Activated naive CD4-positive, alpha-beta T cell treated with anti-CD3 and anti-CD28 coated beads, Interleukin-2, amount 50 U/mL, for 72 hours (primary cell): ENCODE data around the gene CHCHD6. TPM values are rescaled to one million over a fixed set of nuclear protein-coding genes. Genes with fewer than 3 reads are reported as not detected.

Source experiments
- ATAC-seq, 2 donors: fragments of 150-1000 bp; cut with Tn5 transposase; 2 replicates each; pipeline ENCODE4 v1.10.0; 2021; ENCODE audit warnings: mild to moderate bottlenecking in 2 of 2, moderate library complexity in 2 of 2
- DNase-seq, 2 donors: peaks; one replicate each; pipeline ENCODE4 v3.0.0; 2021 to 2022; ENCODE audit warnings: low spot score in 2 of 2
- H3K27ac Mint-ChIP-seq, 2 donors: one replicate each; pipeline ENCODE4 v1.8.0; 2022; ENCODE audit warnings: mild to moderate bottlenecking in 2 of 2, mixed read lengths in 2 of 2
- H3K36me3 Mint-ChIP-seq, 2 donors: one replicate each; pipeline ENCODE4 v1.8.0; 2022; ENCODE audit warnings: mixed read lengths in 2 of 2
- H3K9me3 Mint-ChIP-seq, 2 donors: one replicate each; pipeline ENCODE4 v1.8.0; 2022; ENCODE audit warnings: mixed read lengths in 2 of 2
- total RNA-seq, 2 donors: library from RNA; stranded (reverse); gene quantifications; one replicate each; pipeline ENCODE4 v1.2.3, GENCODE V29; 2022

The CHCHD6 gene
- total RNA-seq, 2 donors from 2014 or later = 13.6 to 19.7 TPM

- Mint-ChIP-seq H3K9me3 (no peaks in the 10 kb centered on the region), H3K36me3 (peaks cover 0 to 5% of the 10 kb centered on the region in 2 donors), H3K27ac (no peak overlapping the region)
- ATAC-seq (no peak), DNase-seq (no peak)
Measured at GRCh38 chr3:126746395-126747177, 42.5 kb downstream of the CHCHD6 start.

- ATAC-seq = no peak
- Mint-ChIP-seq H3K27ac (no peak overlapping the region), H3K36me3 (no peaks in the 10 kb centered on the region), H3K9me3 (no peaks in the 10 kb centered on the region)
- no peak for DNase-seq
Measured at GRCh38 chr3:126747768-126748167, 43.7 kb downstream of the CHCHD6 start.

GRCh38 chr3:126748701-126749546 is 44.9 kb downstream of the CHCHD6 start:
- Mint-ChIP-seq H3K36me3 (no peaks in the 10 kb centered on the region), H3K27ac (peak overlapping the region in 1 of 2 donors; percentile 6), H3K9me3 (no peaks in the 10 kb centered on the region)
- DNase-seq (no peak), ATAC-seq (no peak)

- ATAC-seq = no peak
- H3K27ac Mint-ChIP-seq = no peak overlapping the region
Measured at GRCh38 chr3:126749547-126749875, 45.5 kb downstream of the CHCHD6 start.

DNA sequence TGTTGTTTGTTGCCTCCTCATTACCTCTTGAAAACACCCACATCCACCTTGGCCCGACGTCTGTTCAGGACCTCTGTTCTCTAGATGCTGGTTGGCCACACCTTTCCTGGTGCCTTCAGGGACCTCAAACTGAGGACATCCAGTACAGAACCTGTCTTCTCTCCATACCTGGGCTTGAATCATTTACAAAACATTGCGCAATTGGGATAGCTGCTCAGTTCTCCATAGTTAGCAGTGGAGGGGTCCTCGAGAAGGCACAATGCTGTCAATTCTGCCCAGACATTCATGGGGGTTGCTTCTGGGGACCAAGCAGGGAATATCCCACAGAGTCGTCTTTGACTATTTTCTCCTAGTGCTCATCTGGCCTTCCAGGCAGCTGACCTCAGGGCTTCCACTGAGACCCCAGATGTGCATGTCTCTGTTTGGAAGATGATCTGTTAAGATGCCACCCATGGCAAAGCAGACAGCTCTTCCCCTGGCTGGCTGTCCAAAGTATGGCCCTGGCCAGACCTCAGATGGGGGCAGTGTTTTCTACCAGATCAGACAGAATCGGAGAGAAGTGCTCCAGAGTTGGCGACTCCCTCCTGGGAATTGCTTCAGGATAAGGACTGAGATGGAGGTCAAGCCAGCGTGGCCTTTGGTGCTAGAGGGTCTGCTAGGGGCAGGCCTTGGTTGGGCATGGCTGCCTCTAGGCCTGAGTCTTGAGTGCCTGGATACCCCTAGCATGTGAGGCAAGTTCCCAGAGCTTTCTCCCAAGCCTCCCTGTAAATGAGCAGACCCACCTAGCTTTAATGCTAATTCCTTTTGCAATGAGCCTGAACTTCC is 46.1 kb downstream of the CHCHD6 start:
- Mint-ChIP-seq H3K36me3 (no peaks in the 10 kb centered on the region), H3K27ac (peak overlapping the region in 1 of 2 donors; percentile 9), H3K9me3 (no peaks in the 10 kb centered on the region)
- no peak for DNase-seq
- ATAC-seq = no peak

More at GRCh38 chr3:126749547-126749875, 45.5 kb downstream of the CHCHD6 start:
- no peak for DNase-seq
- Mint-ChIP-seq H3K9me3 (no peaks in the 10 kb centered on the region), H3K36me3 (no peaks in the 10 kb centered on the region)

DNA sequence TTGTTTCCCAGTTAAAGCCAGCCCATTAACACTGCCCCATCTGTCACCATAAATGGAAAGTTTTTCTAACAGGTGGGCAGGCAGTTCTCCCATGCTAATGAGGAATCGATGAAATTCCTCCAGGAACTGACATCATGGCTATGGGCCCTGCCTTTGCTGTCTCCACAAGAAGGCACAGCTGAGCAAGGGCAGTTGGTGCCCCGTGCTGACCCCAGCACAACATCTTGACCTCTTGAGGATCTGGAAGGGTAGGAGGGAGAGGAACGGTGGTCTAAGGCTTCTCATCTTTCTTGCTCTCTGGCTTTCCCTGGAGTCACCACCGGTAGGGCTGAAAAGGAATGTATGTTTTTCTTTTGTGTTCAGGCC is 46.7 kb downstream of the CHCHD6 start:
- Mint-ChIP-seq H3K9me3 (no peaks in the 10 kb centered on the region), H3K27ac (peak overlapping the region in 1 of 2 donors; percentile 9), H3K36me3 (no peaks in the 10 kb centered on the region)
- ATAC-seq (no peak), DNase-seq (no peak)

GRCh38 chr3:126751611-126752302 is 47.7 kb downstream of the CHCHD6 start:
- no peak for ATAC-seq
- no peaks in the 10 kb centered on the region for H3K36me3 Mint-ChIP-seq
- H3K9me3 Mint-ChIP-seq = no peaks in the 10 kb centered on the region
- no peak for DNase-seq
- no peak overlapping the region for H3K27ac Mint-ChIP-seq

- H3K36me3 Mint-ChIP-seq = peaks cover 0 to 3% of the 10 kb centered on the region in 2 donors
- no peak overlapping the region for H3K27ac Mint-ChIP-seq
- no peaks in the 10 kb centered on the region for H3K9me3 Mint-ChIP-seq
- peak in 1 of 2 donors; percentile 57 for DNase-seq
- ATAC-seq = peak; percentile 79 to 87
Measured at GRCh38 chr3:126752303-126753190, 48.5 kb downstream of the CHCHD6 start.

GRCh38 chr3:126753191-126754160 is 49.4 kb downstream of the CHCHD6 start:
- peaks cover 0 to 4% of the 10 kb centered on the region in 2 donors for H3K36me3 Mint-ChIP-seq
- no peak overlapping the region for H3K27ac Mint-ChIP-seq
- no peaks in the 10 kb centered on the region for H3K9me3 Mint-ChIP-seq
- DNase-seq (no peak), ATAC-seq (no peak)

GRCh38 chr3:126755866-126756265 is 51.8 kb downstream of the CHCHD6 start:
- no peak for ATAC-seq
- Mint-ChIP-seq H3K27ac (no peak overlapping the region), H3K9me3 (peaks cover 0 to 4% of the 10 kb centered on the region in 2 donors), H3K36me3 (peaks cover 5 to 13% of the 10 kb centered on the region in 2 donors)
- DNase-seq = no peak

DNA sequence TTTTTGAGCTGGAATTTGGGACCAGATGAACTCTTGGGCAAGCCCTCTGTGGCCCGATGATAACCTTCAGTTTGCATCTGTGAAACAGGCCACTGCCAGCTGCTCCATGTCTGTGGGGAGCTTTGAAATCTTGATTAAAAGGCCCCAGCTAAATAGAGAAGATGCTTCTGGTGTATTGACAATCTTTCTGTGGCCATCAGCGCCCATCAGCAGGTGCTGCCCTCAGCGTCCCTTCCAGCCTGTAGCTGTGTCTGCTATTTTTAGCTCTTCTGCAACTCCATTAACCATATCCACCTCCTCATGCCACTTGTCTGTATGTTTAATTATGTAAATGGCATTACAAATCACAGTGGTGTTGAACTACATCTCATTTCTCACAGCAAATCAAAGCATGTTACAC is 54.0 kb downstream of the CHCHD6 start:
- Mint-ChIP-seq H3K36me3 (peaks cover 5 to 13% of the 10 kb centered on the region in 2 donors), H3K9me3 (peaks cover 0 to 4% of the 10 kb centered on the region in 2 donors), H3K27ac (no peak overlapping the region)
- ATAC-seq (no peak), DNase-seq (no peak)

DNA sequence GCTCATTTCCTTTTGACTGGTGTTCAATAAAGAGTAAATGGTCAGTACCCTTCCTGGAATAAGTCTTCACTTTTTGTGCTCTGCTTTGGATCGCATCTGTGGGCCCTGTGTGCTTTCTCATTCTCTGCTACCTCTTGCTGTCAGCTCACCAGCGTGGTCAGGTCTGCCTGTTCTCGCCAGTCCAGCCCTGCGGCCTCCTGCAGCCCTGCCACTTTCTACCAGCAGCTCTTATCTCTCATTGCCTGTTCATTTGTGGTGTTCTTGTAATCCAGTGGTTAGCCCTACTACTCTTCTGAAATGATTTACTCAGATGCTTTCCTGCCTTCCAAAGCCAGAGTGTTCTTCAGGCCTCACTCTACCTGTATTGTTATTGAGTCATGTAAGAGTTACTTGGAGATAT is 54.8 kb downstream of the CHCHD6 start:
- Mint-ChIP-seq H3K27ac (no peak overlapping the region), H3K36me3 (peaks cover 5 to 13% of the 10 kb centered on the region in 2 donors), H3K9me3 (peaks cover 0 to 4% of the 10 kb centered on the region in 2 donors)
- DNase-seq (no peak), ATAC-seq (no peak)

DNA sequence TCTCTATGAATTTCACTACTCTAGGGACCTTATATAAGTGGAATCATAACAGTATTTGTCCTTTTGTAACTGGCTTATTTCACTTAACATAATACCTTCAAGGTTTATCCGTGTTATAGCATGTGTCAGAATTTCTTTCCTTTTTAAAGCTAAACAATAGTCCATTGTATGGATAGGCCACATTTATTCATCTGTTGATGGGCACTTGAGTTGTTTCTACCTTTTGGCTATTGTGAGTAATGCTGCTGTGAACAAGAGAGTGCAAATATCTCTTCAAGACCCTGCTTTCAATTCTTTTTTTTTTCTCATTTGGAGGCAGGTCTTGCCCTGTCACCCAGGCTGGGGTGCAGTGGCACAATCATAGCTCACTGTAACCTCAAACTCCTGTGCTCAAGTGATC is 56.5 kb downstream of the CHCHD6 start:
- Mint-ChIP-seq H3K27ac (no peak overlapping the region), H3K9me3 (peaks cover 0 to 4% of the 10 kb centered on the region in 2 donors), H3K36me3 (peaks cover 13 to 25% of the 10 kb centered on the region in 2 donors)
- DNase-seq (no peak), ATAC-seq (no peak)

- Mint-ChIP-seq H3K36me3 (peaks cover 38 to 45% of the 10 kb centered on the region in 2 donors), H3K9me3 (peaks cover 5 to 14% of the 10 kb centered on the region in 2 donors), H3K27ac (no peak overlapping the region)
- no peak for ATAC-seq
- DNase-seq = no peak
Measured at GRCh38 chr3:126763035-126763434, 59.0 kb downstream of the CHCHD6 start.
